HUES48 (cell line): ENCODE results near the gene DNAAF5.

ENCODE experiments used
- H3K27ac ChIP-seq: one replicate; pipeline ENCODE4 v1.7.0; 2013; ENCODE audit warnings: low read depth, low read length, inconsistent platforms
- H3K27me3 ChIP-seq: 2 replicates; pipeline ENCODE4 v1.6.1; 2013; ENCODE audit warnings: mild to moderate bottlenecking, low read length; ENCODE audit not compliant: control insufficient read depth, insufficient read depth
- H3K36me3 ChIP-seq: 2 replicates; pipeline ENCODE4 v1.6.1; 2013; ENCODE audit warnings: low read length; ENCODE audit not compliant: control insufficient read depth, insufficient read depth
- H3K4me1 ChIP-seq: 2 replicates; pipeline ENCODE4 v1.6.1; 2013; ENCODE audit warnings: mild to moderate bottlenecking, low read length; ENCODE audit not compliant: control insufficient read depth, insufficient read depth
- H3K4me3 ChIP-seq: 2 replicates; pipeline ENCODE4 v1.5.1; 2013; ENCODE audit warnings: mild to moderate bottlenecking, low read depth, low read length
- H3K9ac ChIP-seq: 2 replicates; pipeline ENCODE4 v1.6.1; 2013; ENCODE audit warnings: mild to moderate bottlenecking, low read depth, low read length, moderate library complexity
- H3K9me3 ChIP-seq: 2 replicates; pipeline ENCODE4 v1.6.1; 2013; ENCODE audit warnings: low read length; ENCODE audit not compliant: control insufficient read depth, insufficient read depth

The DNAAF5 gene

GRCh38 chr7:777728-778078, 51.2 kb downstream of the DNAAF5 start:
- Histone ChIP-seq H3K9me3 (no peaks in the 10 kb centered on the region), H3K36me3 (peaks cover 82% of the 10 kb centered on the region), H3K27ac (no peak overlapping the region), H3K4me3 (no peak overlapping the region), H3K27me3 (no peaks in the 10 kb centered on the region), H3K9ac (no peak overlapping the region), H3K4me1 (no peaks in the 10 kb centered on the region; the same call in 1 of the 2 replicates)

GRCh38 chr7:778271-778967, 51.9 kb downstream of the DNAAF5 start:
- Histone ChIP-seq H3K27me3 (no peaks in the 10 kb centered on the region), H3K9ac (no peak overlapping the region), H3K9me3 (no peaks in the 10 kb centered on the region), H3K4me1 (no peaks in the 10 kb centered on the region; the same call in 1 of the 2 replicates), H3K36me3 (peaks cover 82% of the 10 kb centered on the region), H3K4me3 (no peak overlapping the region), H3K27ac (no peak overlapping the region)

GRCh38 chr7:778968-779451, 52.5 kb downstream of the DNAAF5 start:
- peaks cover 86% of the 10 kb centered on the region for H3K36me3 ChIP-seq
- no peak overlapping the region for H3K9ac ChIP-seq
- no peak overlapping the region for H3K4me3 ChIP-seq
- H3K27ac ChIP-seq, result no peak overlapping the region
- no peaks in the 10 kb centered on the region; the same call in 1 of the 2 replicates for H3K4me1 ChIP-seq
- no peaks in the 10 kb centered on the region for H3K9me3 ChIP-seq
- H3K27me3 ChIP-seq, result no peaks in the 10 kb centered on the region

GRCh38 chr7:779480-779879, 53.0 kb downstream of the DNAAF5 start:
- Histone ChIP-seq H3K9ac (no peak overlapping the region), H3K27ac (no peak overlapping the region), H3K9me3 (no peaks in the 10 kb centered on the region), H3K36me3 (peaks cover 91% of the 10 kb centered on the region), H3K4me1 (no peaks in the 10 kb centered on the region), H3K27me3 (no peaks in the 10 kb centered on the region), H3K4me3 (no peak overlapping the region)

GRCh38 chr7:780081-780480, 53.6 kb downstream of the DNAAF5 start:
- Histone ChIP-seq H3K4me3 (no peak overlapping the region), H3K27ac (no peak overlapping the region), H3K36me3 (peaks cover 93% of the 10 kb centered on the region), H3K9me3 (no peaks in the 10 kb centered on the region), H3K9ac (no peak overlapping the region), H3K4me1 (no peaks in the 10 kb centered on the region), H3K27me3 (no peaks in the 10 kb centered on the region)

- H3K36me3 ChIP-seq, result peaks cover 93% of the 10 kb centered on the region
- no peak overlapping the region for H3K27ac ChIP-seq
Observed at GRCh38 chr7:780516-780915, 54.0 kb downstream of the DNAAF5 start.

GRCh38 chr7:781186-781849, 54.8 kb downstream of the DNAAF5 start:
- no peak overlapping the region for H3K27ac ChIP-seq
- H3K9me3 ChIP-seq, result no peaks in the 10 kb centered on the region
- H3K36me3 ChIP-seq, result peaks cover 88% of the 10 kb centered on the region
- H3K4me3 ChIP-seq, result no peak overlapping the region
- no peak overlapping the region for H3K9ac ChIP-seq
- no peaks in the 10 kb centered on the region for H3K27me3 ChIP-seq
- H3K4me1 ChIP-seq, result no peaks in the 10 kb centered on the region

More at GRCh38 chr7:780516-780915, 54.0 kb downstream of the DNAAF5 start:
- Histone ChIP-seq H3K27me3 (no peaks in the 10 kb centered on the region), H3K4me3 (no peak overlapping the region), H3K9me3 (no peaks in the 10 kb centered on the region), H3K4me1 (no peaks in the 10 kb centered on the region), H3K9ac (no peak overlapping the region)

- no peak overlapping the region for H3K27ac ChIP-seq
- no peaks in the 10 kb centered on the region for H3K9me3 ChIP-seq
- H3K27me3 ChIP-seq, result no peaks in the 10 kb centered on the region
- H3K4me1 ChIP-seq, result no peaks in the 10 kb centered on the region
- H3K36me3 ChIP-seq, result peaks cover 81% of the 10 kb centered on the region
- H3K9ac ChIP-seq, result no peak overlapping the region
- H3K4me3 ChIP-seq, result no peak overlapping the region
Observed at GRCh38 chr7:781936-782529, 55.5 kb downstream of the DNAAF5 start.

- Histone ChIP-seq H3K4me1 (no peaks in the 10 kb centered on the region), H3K4me3 (no peak overlapping the region)
Observed at GRCh38 chr7:782718-783449, 56.4 kb downstream of the DNAAF5 start.

GRCh38 chr7:783556-784490, 57.3 kb downstream of the DNAAF5 start:
- Histone ChIP-seq H3K36me3 (peaks cover 75% of the 10 kb centered on the region), H3K4me1 (no peaks in the 10 kb centered on the region)

More at GRCh38 chr7:782718-783449, 56.4 kb downstream of the DNAAF5 start:
- no peak overlapping the region for H3K27ac ChIP-seq
- no peak overlapping the region for H3K9ac ChIP-seq
- peaks cover 76% of the 10 kb centered on the region for H3K36me3 ChIP-seq
- H3K9me3 ChIP-seq, result no peaks in the 10 kb centered on the region
- H3K27me3 ChIP-seq, result no peaks in the 10 kb centered on the region

More at GRCh38 chr7:783556-784490, 57.3 kb downstream of the DNAAF5 start:
- H3K27ac ChIP-seq, result no peak overlapping the region
- no peak overlapping the region for H3K4me3 ChIP-seq
- no peak overlapping the region for H3K9ac ChIP-seq
- no peaks in the 10 kb centered on the region for H3K27me3 ChIP-seq
- H3K9me3 ChIP-seq, result no peaks in the 10 kb centered on the region
